B cell (primary cell): ENCODE results near the gene OVOL3.

Source experiments
- EZH2 ChIP-seq: IDR thresholded peaks from 2 replicates; pipeline ENCODE4 v1.6.1; 2012; ENCODE audit warnings: borderline replicate concordance, low read depth, mild to moderate bottlenecking, moderate library complexity, low read length; ENCODE audit not compliant: insufficient read depth, poor library complexity, severe bottlenecking
- TF ChIP-seq, protein P1 (sequence below): fragments of 200-600 bp; IDR thresholded peaks from one replicate; pipeline ENCODE4 v1.8.0; 2022; ENCODE audit warnings: antibody characterized with exemption, mild to moderate bottlenecking

DNA sequence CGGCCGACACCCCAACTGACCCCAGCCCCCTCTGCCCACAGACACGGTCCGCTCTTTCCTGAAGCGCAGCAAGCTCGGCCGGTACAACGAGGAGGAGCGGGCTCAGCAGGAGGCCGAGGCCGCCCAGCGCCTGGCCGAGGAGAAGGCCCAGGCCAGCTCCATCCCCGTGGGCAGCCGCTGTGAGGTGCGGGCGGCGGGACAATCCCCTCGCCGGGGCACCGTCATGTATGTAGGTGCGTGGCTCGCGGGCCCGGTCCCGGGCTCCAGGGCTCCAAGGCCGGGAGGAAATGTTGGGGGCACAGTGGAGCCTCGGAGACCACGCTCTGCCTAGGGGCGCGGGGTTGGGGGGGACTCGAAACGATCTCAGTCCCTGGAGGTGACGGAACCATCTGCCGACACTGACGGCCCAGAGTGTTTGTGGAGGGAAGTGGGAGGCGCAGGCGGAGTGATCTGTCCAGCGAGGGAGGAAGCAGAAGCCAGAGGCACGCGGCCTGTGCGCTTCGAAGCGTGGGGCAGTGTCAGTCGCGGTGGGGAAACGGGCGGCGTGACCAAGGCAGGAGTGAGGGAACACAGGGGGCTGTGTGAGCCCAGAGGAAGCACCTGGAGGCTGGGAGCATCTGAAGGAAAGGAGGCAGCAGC lies 10.7 kb downstream of the OVOL3 start:
- no peak for TF ChIP-seq EZH2
- TF ChIP-seq, protein P1, sequence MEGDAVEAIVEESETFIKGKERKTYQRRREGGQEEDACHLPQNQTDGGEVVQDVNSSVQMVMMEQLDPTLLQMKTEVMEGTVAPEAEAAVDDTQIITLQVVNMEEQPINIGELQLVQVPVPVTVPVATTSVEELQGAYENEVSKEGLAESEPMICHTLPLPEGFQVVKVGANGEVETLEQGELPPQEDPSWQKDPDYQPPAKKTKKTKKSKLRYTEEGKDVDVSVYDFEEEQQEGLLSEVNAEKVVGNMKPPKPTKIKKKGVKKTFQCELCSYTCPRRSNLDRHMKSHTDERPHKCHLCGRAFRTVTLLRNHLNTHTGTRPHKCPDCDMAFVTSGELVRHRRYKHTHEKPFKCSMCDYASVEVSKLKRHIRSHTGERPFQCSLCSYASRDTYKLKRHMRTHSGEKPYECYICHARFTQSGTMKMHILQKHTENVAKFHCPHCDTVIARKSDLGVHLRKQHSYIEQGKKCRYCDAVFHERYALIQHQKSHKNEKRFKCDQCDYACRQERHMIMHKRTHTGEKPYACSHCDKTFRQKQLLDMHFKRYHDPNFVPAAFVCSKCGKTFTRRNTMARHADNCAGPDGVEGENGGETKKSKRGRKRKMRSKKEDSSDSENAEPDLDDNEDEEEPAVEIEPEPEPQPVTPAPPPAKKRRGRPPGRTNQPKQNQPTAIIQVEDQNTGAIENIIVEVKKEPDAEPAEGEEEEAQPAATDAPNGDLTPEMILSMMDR, result no peak
